Tibial nerve (tissue), 4 donors: ENCODE measurements around the gene CAMK1D.

Experiments used
- EP300 ChIP-seq, 2 donors: sonication (generic); formaldehyde crosslinking; IDR thresholded peaks; one replicate each; pipeline ENCODE4 v1.6.1; 2017; ENCODE audit warnings: antibody characterized with exemption in 2 of 2, mild to moderate bottlenecking in 1 of 2
- POLR2A ChIP-seq, 2 donors: fragments of 450-650 bp; IDR thresholded peaks; one replicate each; pipeline ENCODE4 v1.6.1; 2017; ENCODE audit warnings: antibody characterized with exemption in 2 of 2, mild to moderate bottlenecking in 2 of 2, moderate library complexity in 2 of 2
- TF ChIP-seq, protein P1 (sequence below), 5 experiments: fragments of 200-600 bp in 3 of 5; fragments of 450-650 bp in 2 of 5; sonication (generic) in 3 of 5; IDR thresholded peaks; one replicate each; pipeline ENCODE4 v1.5.1; 2016 to 2019; ENCODE audit warnings: antibody characterized with exemption in 5 of 5, mild to moderate bottlenecking in 3 of 5, moderate library complexity in 2 of 5

DNA sequence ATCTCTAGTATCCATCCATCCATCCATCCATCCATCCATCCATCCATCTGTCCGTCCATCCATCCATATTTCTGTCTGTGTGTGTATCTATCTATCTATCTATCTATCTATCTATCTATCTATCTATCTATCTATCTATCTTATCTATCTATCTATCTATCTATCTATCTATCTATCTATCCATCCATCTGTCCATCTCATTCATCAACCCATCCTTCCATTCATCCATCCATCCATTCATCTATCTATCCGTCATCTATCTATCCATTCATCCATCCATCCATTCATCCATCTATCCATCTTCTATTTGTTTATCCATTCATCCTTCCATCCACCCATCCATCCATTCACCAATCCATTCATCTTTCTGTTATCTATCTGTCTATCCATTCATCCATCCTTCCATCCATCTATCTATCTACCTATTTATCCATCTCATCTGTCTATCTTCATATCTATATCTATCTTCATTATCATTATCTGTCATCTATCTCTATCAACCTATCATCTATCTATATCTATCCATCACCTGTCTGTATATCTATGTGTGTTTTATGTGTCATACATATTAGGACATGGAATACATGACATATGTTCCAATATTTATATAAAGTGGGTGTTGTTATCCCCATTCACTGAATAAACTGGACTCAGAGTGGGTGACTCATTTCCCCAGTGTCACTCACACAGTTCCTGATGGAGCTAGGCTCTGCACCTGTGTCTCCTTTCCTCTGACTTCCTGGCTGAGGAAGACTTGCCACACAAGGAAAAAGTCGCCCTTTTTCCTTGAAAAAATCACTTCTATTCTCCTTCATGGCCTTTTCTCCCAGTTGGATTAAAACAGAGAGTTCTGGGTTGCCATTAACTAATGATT, 452.1 kb downstream of the CAMK1D start:
- TF ChIP-seq, protein P1, sequence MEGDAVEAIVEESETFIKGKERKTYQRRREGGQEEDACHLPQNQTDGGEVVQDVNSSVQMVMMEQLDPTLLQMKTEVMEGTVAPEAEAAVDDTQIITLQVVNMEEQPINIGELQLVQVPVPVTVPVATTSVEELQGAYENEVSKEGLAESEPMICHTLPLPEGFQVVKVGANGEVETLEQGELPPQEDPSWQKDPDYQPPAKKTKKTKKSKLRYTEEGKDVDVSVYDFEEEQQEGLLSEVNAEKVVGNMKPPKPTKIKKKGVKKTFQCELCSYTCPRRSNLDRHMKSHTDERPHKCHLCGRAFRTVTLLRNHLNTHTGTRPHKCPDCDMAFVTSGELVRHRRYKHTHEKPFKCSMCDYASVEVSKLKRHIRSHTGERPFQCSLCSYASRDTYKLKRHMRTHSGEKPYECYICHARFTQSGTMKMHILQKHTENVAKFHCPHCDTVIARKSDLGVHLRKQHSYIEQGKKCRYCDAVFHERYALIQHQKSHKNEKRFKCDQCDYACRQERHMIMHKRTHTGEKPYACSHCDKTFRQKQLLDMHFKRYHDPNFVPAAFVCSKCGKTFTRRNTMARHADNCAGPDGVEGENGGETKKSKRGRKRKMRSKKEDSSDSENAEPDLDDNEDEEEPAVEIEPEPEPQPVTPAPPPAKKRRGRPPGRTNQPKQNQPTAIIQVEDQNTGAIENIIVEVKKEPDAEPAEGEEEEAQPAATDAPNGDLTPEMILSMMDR (IDR thresholded peaks at IDR 0.05), result no peak
- TF ChIP-seq POLR2A (IDR thresholded peaks at IDR 0.05) (no peak), EP300 (IDR thresholded peaks at IDR 0.05) (no peak)
